ENCODE measurements around the gene SETBP1. TPM values are rescaled to one million over a fixed set of nuclear protein-coding genes. Genes with fewer than 3 reads are reported as not detected.
A peak's percentile ranks its signal among the peaks of the same experiment; 100 is the strongest.

Gene SETBP1
- total RNA-seq, 3 donors from 2014 or later = 15.0 to 97.2 (median 17.8) TPM

- Histone ChIP-seq H3K36me3 (ENCODE audit: low read depth) (no peaks in the 10 kb centered on the region), H3K4me1 (ENCODE audit: low read depth) (no peaks in the 10 kb centered on the region), H3K4me3 (no peak overlapping the region), H3K9me3 (no peaks in the 10 kb centered on the region)
- ATAC-seq = no peak
- intact Hi-C loops (cut with DNase I, micrococcal nuclease) = no loop called here
- TF ChIP-seq CTCF (IDR thresholded peaks at IDR 0.05) = no peak
- no peak for DNase-seq
Observed at GRCh38 chr18:44819944-44820510, 139.3 kb downstream of the SETBP1 start.

GRCh38 chr18:44821924-44822323, 141.2 kb downstream of the SETBP1 start:
- Histone ChIP-seq H3K36me3 (ENCODE audit: low read depth) (no peaks in the 10 kb centered on the region), H3K4me1 (ENCODE audit: low read depth) (peaks cover 5% of the 10 kb centered on the region), H3K9me3 (no peaks in the 10 kb centered on the region), H3K4me3 (no peak overlapping the region)
- no peak for DNase-seq
- intact Hi-C loops (cut with DNase I, micrococcal nuclease) = no loop called here
- TF ChIP-seq CTCF (IDR thresholded peaks at IDR 0.05) = no peak
- peak; percentile 40 for ATAC-seq

GRCh38 chr18:44823286-44823685, 142.6 kb downstream of the SETBP1 start:
- DNase-seq (no peak), ATAC-seq (peak; percentile 57)
- no peak for TF ChIP-seq CTCF (IDR thresholded peaks at IDR 0.05)
- Histone ChIP-seq H3K4me1 (ENCODE audit: low read depth) (peaks cover 5% of the 10 kb centered on the region), H3K9me3 (no peaks in the 10 kb centered on the region), H3K36me3 (ENCODE audit: low read depth) (no peaks in the 10 kb centered on the region), H3K4me3 (no peak overlapping the region)
- intact Hi-C loops (cut with DNase I, micrococcal nuclease) = no loop called here

DNA sequence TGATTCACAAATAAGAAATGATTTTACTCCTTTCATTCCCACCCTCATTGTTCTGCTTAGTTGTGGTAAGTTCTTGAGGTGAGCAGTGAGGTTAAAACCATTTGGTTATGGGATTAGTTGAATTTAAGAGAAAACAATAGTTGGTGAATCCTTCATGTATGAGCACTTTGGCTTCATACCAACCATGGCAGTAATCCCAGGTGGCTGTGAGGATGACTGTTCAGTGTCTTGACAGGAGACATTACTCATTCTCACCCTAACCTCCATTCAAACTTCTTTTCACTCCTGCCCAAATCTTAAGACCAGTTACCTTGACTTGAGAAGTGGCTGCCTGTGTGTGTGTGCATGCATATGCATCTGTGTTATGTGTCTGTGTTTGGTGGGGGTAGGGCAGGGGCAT, 143.1 kb downstream of the SETBP1 start:
- Histone ChIP-seq H3K9me3 (no peaks in the 10 kb centered on the region), H3K36me3 (ENCODE audit: low read depth) (no peaks in the 10 kb centered on the region), H3K4me1 (ENCODE audit: low read depth) (peaks cover 5% of the 10 kb centered on the region), H3K4me3 (no peak overlapping the region)
- no peak for ATAC-seq
- intact Hi-C loops (cut with DNase I, micrococcal nuclease) = no loop called here
- TF ChIP-seq CTCF (IDR thresholded peaks at IDR 0.05) = no peak
- no peak for DNase-seq

GRCh38 chr18:44824884-44825283, 144.2 kb downstream of the SETBP1 start:
- H3K4me1 ChIP-seq (ENCODE audit: low read depth) = peaks cover 5% of the 10 kb centered on the region
- intact Hi-C loops (cut with DNase I, micrococcal nuclease) = no loop called here
- DNase-seq = no peak

More at GRCh38 chr18:44824884-44825283, 144.2 kb downstream of the SETBP1 start:
- H3K9me3 ChIP-seq = no peaks in the 10 kb centered on the region
- ATAC-seq = no peak
- H3K4me3 ChIP-seq = no peak overlapping the region
- H3K36me3 ChIP-seq (ENCODE audit: low read depth) = no peaks in the 10 kb centered on the region
- no peak for TF ChIP-seq CTCF (IDR thresholded peaks at IDR 0.05)

Data from mucosa of descending colon (tissue), 3 donors.